ENCODE results near the gene STMN3. TPM values are rescaled to one million over a fixed set of nuclear protein-coding genes. Genes with fewer than 3 reads are reported as not detected.
"Not testable (repeated sequence)": the region's sequence is repeated elsewhere in the genome, so short reads cannot be mapped to it uniquely, and the experiment has no call there.

Gene STMN3
- total and polyA plus RNA-seq, 11 donors: 2.9 to 15.6 (median 5.2) TPM

DNA sequence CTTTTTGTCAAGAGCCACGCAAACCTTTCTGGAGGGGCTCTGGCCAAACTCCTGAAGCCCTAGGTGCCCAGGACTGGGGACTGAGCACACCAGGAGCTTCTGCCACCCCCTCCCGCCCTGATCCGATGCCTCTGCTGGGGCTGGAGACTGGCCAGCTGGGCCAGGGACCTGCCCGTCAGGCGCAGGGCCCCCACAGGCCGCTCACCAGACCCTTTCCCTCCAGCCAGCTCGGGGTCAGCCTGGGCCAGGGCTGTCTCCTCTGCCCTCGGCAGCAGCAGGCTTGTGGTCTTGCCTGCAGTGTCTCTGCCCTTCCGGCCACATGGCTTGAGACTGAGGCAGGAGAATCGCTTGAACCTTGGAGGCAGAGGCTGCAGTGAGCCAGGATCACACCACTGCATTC lies 19.4 kb upstream of the STMN3 start:
- TF ChIP-seq, protein P1, sequence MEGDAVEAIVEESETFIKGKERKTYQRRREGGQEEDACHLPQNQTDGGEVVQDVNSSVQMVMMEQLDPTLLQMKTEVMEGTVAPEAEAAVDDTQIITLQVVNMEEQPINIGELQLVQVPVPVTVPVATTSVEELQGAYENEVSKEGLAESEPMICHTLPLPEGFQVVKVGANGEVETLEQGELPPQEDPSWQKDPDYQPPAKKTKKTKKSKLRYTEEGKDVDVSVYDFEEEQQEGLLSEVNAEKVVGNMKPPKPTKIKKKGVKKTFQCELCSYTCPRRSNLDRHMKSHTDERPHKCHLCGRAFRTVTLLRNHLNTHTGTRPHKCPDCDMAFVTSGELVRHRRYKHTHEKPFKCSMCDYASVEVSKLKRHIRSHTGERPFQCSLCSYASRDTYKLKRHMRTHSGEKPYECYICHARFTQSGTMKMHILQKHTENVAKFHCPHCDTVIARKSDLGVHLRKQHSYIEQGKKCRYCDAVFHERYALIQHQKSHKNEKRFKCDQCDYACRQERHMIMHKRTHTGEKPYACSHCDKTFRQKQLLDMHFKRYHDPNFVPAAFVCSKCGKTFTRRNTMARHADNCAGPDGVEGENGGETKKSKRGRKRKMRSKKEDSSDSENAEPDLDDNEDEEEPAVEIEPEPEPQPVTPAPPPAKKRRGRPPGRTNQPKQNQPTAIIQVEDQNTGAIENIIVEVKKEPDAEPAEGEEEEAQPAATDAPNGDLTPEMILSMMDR (IDR thresholded peaks at IDR 0.05): no peak
- TF ChIP-seq POLR2A (IDR thresholded peaks at IDR 0.05): no peak
- intact Hi-C loops (cut with DNase I): loop anchor here in 1 of 10 donors (10.0 kb wide), 1 partner anchor 62 kb away; the partner anchor contains the start of genes LIME1 and SLC2A4RG
- no peaks in the 10 kb centered on the region for H3K9me3 ChIP-seq
- 93 to 100% (median 96%) methylated on average over 3 to 10 of the region's 10 CpGs for WGBS, 4 donors
- peaks cover 0 to 67% (median 54%) of the 10 kb centered on the region in 9 donors for H3K36me3 ChIP-seq
- H3K27me3 ChIP-seq: no peaks in the 10 kb centered on the region
- no peak overlapping the region for H3K27ac ChIP-seq
- no peak overlapping the region for H3K4me3 ChIP-seq
- no peaks in the 10 kb centered on the region for H3K4me1 ChIP-seq
- DNase-seq: peak in 1 of 5 donors; percentile 46
- ATAC-seq: no peak

- ATAC-seq, H3K4me3 ChIP-seq, H3K4me1 ChIP-seq, H3K27ac ChIP-seq, H3K27me3 ChIP-seq, H3K9me3 ChIP-seq, DNase-seq: not testable (repeated sequence)
- intact Hi-C loops (cut with DNase I): loop anchor here in 1 of 10 donors (10.0 kb wide), 1 partner anchor 63 kb away; the partner anchor contains the start of genes LIME1 and SLC2A4RG
- 93 to 97% (median 96%) methylated on average over 12 of the region's 12 CpGs for WGBS, 4 donors
- H3K36me3 ChIP-seq: peaks cover 0 to 70% (median 62%) of the 10 kb centered on the region in 9 donors
Measured at GRCh38 chr20:63671695-63672094, 18.5 kb upstream of the STMN3 start.

DNA sequence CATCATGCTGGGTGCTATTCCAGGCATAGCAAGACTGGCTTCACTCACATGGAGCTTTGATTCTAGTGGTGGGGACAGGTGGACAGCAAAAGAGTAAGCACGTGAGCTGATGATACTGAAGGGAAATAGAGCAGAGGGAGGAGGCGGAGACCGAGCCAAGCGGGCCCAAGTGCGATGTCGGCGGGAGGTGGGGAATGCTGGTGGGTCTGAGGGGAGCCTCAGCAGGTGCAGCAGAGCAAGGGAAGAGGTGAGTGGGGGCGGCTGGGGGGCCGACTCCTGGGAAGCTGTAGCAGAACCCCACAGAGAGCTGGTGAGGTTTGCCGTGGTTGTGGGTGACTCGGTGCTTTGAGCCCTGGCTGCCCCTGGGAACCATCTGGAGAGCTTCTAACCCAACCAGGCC lies 15.1 kb upstream of the STMN3 start:
- peaks cover 0 to 66% (median 50%) of the 10 kb centered on the region in 9 donors for H3K36me3 ChIP-seq
- H3K27me3 ChIP-seq: no peaks in the 10 kb centered on the region
- intact Hi-C loops (cut with DNase I): no loop called here
- 91 to 98% (median 96%) methylated on average over 11 of the region's 11 CpGs for WGBS, 4 donors
- no peaks in the 10 kb centered on the region for H3K9me3 ChIP-seq
- no peak overlapping the region for H3K4me3 ChIP-seq
- TF ChIP-seq POLR2A (IDR thresholded peaks at IDR 0.05): no peak
- TF ChIP-seq, protein P1 (IDR thresholded peaks at IDR 0.05): no peak
- DNase-seq (no peak), ATAC-seq (no peak)
- no peaks in the 10 kb centered on the region for H3K4me1 ChIP-seq
- H3K27ac ChIP-seq: no peak overlapping the region

GRCh38 chr20:63667858-63668257 lies 14.6 kb upstream of the STMN3 start:
- peaks cover 0 to 71% (median 49%) of the 10 kb centered on the region in 9 donors for H3K36me3 ChIP-seq
- 92 to 94% (median 93%) methylated on average over 16 of the region's 16 CpGs for WGBS, 4 donors

More at GRCh38 chr20:63667858-63668257, 14.6 kb upstream of the STMN3 start:
- Histone ChIP-seq H3K4me3 (no peak overlapping the region), H3K27me3 (no peaks in the 10 kb centered on the region), H3K9me3 (no peaks in the 10 kb centered on the region), H3K4me1 (no peaks in the 10 kb centered on the region), H3K27ac (no peak overlapping the region)
- no peak for DNase-seq
- TF ChIP-seq, protein P1 (IDR thresholded peaks at IDR 0.05): no peak
- TF ChIP-seq POLR2A (IDR thresholded peaks at IDR 0.05): no peak
- no peak for ATAC-seq
- intact Hi-C loops (cut with DNase I): no loop called here
